Stomach (tissue), 4 donors: ENCODE data around the gene KLHDC9.

Experiments
- CTCF ChIP-seq, 7 experiments: fragments of 450-650 bp in 4 of 7; fragments of 200-600 bp in 3 of 7; sonication (generic) in 3 of 7; IDR thresholded peaks; one replicate each; pipeline ENCODE4 v1.5.1; 2016 to 2019; ENCODE audit warnings: antibody characterized with exemption in 7 of 7, control low read depth in 2 of 7, mild to moderate bottlenecking in 1 of 7
- EP300 ChIP-seq: sonication (generic); formaldehyde crosslinking; IDR thresholded peaks from one replicate; pipeline ENCODE4 v1.6.1; 2017; ENCODE audit warnings: antibody characterized with exemption
- POLR2A ChIP-seq, 4 donors: fragments of 450-650 bp; IDR thresholded peaks; one replicate each; pipeline ENCODE4 v1.6.1; 2016; ENCODE audit warnings: antibody characterized with exemption in 4 of 4, control low read depth in 2 of 4, mild to moderate bottlenecking in 1 of 4, moderate library complexity in 1 of 4
- POLR2AphosphoS5 ChIP-seq, 3 donors: sonication (generic); formaldehyde crosslinking; IDR thresholded peaks; one replicate each; pipeline ENCODE4 v1.6.1; 2016; ENCODE audit warnings: antibody characterized with exemption in 3 of 3

- TF ChIP-seq CTCF (IDR thresholded peaks at IDR 0.05), result no peak
- no peak for TF ChIP-seq POLR2A (IDR thresholded peaks at IDR 0.05)
- TF ChIP-seq POLR2AphosphoS5 (IDR thresholded peaks at IDR 0.05), result no peak
- TF ChIP-seq EP300, result no peak
Observed at GRCh38 chr1:161085165-161085564, 13.0 kb upstream of the KLHDC9 start.
